ENCODE measurements around the gene PTPRK.

DNA sequence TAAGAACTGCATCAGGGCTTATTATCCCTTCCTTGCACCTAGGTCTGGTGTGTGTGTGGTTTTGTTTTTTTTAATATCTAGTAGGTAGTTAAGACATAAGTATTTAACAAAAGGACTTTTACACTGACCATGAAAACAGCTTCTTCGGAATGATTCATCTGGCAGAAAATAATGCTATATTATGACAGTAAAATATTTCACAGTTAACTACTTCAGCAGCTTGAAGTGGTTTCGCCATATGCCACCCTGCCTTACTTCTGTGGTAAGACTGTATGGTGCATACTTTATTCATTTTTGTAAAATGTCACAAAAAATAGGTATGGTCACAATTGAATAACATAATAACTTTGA is 858 bp upstream of the PTPRK start:
- TF ChIP-seq EP300 (IDR thresholded peaks at IDR 0.05; ENCODE audit: borderline replicate concordance in 1 of 2, low read depth in 2 of 2, low read length in 2 of 2) = no peak
- TF ChIP-seq TEAD4 (IDR thresholded peaks at IDR 0.05; ENCODE audit: low read depth, low read length) = no peak
- no peak for TF ChIP-seq RAD21 (IDR thresholded peaks at IDR 0.05 in 1 of 2, conservative IDR thresholded peaks at IDR 0.05 in 1 of 2; ENCODE audit: low read depth in 2 of 2, low read length in 2 of 2)
- TF ChIP-seq, protein P1, sequence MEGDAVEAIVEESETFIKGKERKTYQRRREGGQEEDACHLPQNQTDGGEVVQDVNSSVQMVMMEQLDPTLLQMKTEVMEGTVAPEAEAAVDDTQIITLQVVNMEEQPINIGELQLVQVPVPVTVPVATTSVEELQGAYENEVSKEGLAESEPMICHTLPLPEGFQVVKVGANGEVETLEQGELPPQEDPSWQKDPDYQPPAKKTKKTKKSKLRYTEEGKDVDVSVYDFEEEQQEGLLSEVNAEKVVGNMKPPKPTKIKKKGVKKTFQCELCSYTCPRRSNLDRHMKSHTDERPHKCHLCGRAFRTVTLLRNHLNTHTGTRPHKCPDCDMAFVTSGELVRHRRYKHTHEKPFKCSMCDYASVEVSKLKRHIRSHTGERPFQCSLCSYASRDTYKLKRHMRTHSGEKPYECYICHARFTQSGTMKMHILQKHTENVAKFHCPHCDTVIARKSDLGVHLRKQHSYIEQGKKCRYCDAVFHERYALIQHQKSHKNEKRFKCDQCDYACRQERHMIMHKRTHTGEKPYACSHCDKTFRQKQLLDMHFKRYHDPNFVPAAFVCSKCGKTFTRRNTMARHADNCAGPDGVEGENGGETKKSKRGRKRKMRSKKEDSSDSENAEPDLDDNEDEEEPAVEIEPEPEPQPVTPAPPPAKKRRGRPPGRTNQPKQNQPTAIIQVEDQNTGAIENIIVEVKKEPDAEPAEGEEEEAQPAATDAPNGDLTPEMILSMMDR (IDR thresholded peaks at IDR 0.05; ENCODE audit: control extremely low read depth in 1 of 3, insufficient read depth in 1 of 3, low read depth in 1 of 3, low read length in 3 of 3) = no peak
- TF ChIP-seq JUND (IDR thresholded peaks at IDR 0.05; ENCODE audit: low read length) = no peak
- no peak for TF ChIP-seq KDM1A (IDR thresholded peaks at IDR 0.05; ENCODE audit: borderline replicate concordance, low read length)
- TF ChIP-seq BRCA1 (IDR thresholded peaks at IDR 0.05; ENCODE audit: low read depth, low read length) = no peak
- no peak for TF ChIP-seq POLR2A (IDR thresholded peaks at IDR 0.05; ENCODE audit: control extremely low read depth in 1 of 2, low read depth in 2 of 2, low read length in 2 of 2)
- TF ChIP-seq SAP30 (IDR thresholded peaks at IDR 0.05; ENCODE audit: insufficient read depth, insufficient replicate concordance, low read length) = no peak
- TF ChIP-seq RNF2 (IDR thresholded peaks at IDR 0.05; ENCODE audit: borderline replicate concordance, low read depth, low read length, missing control alignments, poor library complexity, severe bottlenecking) = no peak
- no peak for TF ChIP-seq RXRA (IDR thresholded peaks at IDR 0.05; ENCODE audit: insufficient read depth, low read depth, low read length)
- TF ChIP-seq NRF1 (IDR thresholded peaks at IDR 0.05; ENCODE audit: low read depth, low read length) = no peak
- no peak for TF ChIP-seq MAFK (IDR thresholded peaks at IDR 0.05; ENCODE audit: low read depth, low read length)
